ENCODE data around the gene SGPP1. TPM values are rescaled to one million over a fixed set of nuclear protein-coding genes. Genes with fewer than 3 reads are reported as not detected.

SGPP1 gene
- total and polyA plus RNA-seq, 10 of the 15 experiments (the other 5 are each of a cell fraction or from before 2014, with no cell fraction given), result 3.5 to 37.7 (median 25.5) TPM

DNA sequence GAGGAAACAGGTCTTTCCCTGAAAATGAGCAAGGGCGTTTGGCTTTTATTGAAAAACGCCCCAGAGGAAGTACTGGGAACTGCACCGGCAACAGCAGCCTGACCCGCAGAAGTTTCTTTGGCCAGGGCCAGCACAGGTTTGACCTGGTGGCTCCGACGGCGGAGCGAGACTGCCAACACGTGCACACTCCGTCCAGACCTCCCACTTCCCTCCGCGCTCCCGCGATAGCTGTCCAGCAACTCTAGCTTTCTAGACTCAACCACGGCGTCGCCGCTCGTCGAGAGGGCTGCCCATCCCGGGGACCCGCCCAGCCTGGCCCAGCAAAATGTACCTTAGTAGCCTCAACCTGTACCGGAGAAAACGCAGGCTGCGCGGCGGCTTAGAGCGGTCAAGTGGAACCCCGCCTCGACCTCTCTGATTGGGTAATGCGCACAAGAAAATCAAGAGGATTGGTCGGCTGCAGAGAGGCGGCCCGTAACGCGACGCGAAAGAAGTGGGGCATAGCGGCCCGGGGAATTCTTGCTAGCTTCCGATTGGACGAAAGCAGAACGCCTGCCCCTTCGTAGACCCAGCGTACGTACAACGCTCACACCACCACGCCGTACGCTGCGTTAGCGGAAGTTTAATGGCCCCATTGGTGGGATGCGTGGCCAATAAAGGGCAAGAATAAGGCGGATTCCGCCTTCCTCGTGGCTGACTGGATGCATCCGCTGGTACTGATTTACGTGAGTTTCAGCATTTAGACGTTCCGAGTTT lies 86.2 kb downstream of the SGPP1 start, which contains the start of gene WDR89 (continued):
- TF ChIP-seq, protein P1, sequence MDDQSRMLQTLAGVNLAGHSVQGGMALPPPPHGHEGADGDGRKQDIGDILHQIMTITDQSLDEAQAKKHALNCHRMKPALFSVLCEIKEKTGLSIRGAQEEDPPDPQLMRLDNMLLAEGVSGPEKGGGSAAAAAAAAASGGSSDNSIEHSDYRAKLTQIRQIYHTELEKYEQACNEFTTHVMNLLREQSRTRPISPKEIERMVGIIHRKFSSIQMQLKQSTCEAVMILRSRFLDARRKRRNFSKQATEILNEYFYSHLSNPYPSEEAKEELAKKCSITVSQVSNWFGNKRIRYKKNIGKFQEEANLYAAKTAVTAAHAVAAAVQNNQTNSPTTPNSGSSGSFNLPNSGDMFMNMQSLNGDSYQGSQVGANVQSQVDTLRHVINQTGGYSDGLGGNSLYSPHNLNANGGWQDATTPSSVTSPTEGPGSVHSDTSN (IDR thresholded peaks at IDR 0.05; ENCODE audit: insufficient replicate concordance, low read depth, low read length), result peak; percentile 9
- peak; percentile 79; the same call in 1 of the 2 replicates for TF ChIP-seq ZNF207 (IDR thresholded peaks at IDR 0.05; ENCODE audit: borderline replicate concordance)
- no peak for TF ChIP-seq STAT3 (IDR thresholded peaks at IDR 0.05; ENCODE audit: low read depth, low read length)
- TF ChIP-seq MYC (IDR thresholded peaks at IDR 0.05; ENCODE audit: insufficient read depth, insufficient read length, insufficient replicate concordance, low read length, severe bottlenecking), result peak; percentile 76
- no peak for TF ChIP-seq MEF2B (IDR thresholded peaks at IDR 0.05; ENCODE audit: partially characterized antibody, poor library complexity, severe bottlenecking)
- no peak for TF ChIP-seq BMI1 (IDR thresholded peaks at IDR 0.05; ENCODE audit: borderline replicate concordance)
- TF ChIP-seq ZNF622 (IDR thresholded peaks at IDR 0.05), result no peak
- TF ChIP-seq YBX1 (IDR thresholded peaks at IDR 0.05), result no peak
- TF ChIP-seq RFX5 (IDR thresholded peaks at IDR 0.05; ENCODE audit: low read depth, low read length), result peak; percentile 85
- TF ChIP-seq, protein P2, sequence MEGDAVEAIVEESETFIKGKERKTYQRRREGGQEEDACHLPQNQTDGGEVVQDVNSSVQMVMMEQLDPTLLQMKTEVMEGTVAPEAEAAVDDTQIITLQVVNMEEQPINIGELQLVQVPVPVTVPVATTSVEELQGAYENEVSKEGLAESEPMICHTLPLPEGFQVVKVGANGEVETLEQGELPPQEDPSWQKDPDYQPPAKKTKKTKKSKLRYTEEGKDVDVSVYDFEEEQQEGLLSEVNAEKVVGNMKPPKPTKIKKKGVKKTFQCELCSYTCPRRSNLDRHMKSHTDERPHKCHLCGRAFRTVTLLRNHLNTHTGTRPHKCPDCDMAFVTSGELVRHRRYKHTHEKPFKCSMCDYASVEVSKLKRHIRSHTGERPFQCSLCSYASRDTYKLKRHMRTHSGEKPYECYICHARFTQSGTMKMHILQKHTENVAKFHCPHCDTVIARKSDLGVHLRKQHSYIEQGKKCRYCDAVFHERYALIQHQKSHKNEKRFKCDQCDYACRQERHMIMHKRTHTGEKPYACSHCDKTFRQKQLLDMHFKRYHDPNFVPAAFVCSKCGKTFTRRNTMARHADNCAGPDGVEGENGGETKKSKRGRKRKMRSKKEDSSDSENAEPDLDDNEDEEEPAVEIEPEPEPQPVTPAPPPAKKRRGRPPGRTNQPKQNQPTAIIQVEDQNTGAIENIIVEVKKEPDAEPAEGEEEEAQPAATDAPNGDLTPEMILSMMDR (IDR thresholded peaks at IDR 0.05 in 2 of 3, conservative IDR thresholded peaks at IDR 0.05 in 1 of 3; ENCODE audit: control insufficient read depth in 2 of 3, extremely low read depth in 1 of 3, insufficient read depth in 1 of 3, low read depth in 3 of 3, low read length in 3 of 3), result peak; percentile 55 to 79 (median 76)
- TF ChIP-seq PAX5 (IDR thresholded peaks at IDR 0.05; ENCODE audit: borderline replicate concordance, low read depth, low read length), result peak; percentile 92
- TF ChIP-seq, protein P3, sequence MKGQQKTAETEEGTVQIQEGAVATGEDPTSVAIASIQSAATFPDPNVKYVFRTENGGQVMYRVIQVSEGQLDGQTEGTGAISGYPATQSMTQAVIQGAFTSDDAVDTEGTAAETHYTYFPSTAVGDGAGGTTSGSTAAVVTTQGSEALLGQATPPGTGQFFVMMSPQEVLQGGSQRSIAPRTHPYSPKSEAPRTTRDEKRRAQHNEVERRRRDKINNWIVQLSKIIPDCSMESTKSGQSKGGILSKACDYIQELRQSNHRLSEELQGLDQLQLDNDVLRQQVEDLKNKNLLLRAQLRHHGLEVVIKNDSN (IDR thresholded peaks at IDR 0.05; ENCODE audit: borderline replicate concordance, extremely low read length, insufficient read depth, low read depth, low read length), result peak; percentile 51
- peak; percentile 91 for TF ChIP-seq POLR2A (IDR thresholded peaks at IDR 0.05; ENCODE audit: low read depth, low read length)
- TF ChIP-seq YY1 (IDR thresholded peaks at IDR 0.05; ENCODE audit: low read depth, low read length), result peak; percentile 54; the same call in 1 of the 2 replicates
- TF ChIP-seq CREM (IDR thresholded peaks at IDR 0.05; ENCODE audit: low read depth), result peak; percentile 33
- no peak for TF ChIP-seq CBX3 (IDR thresholded peaks at IDR 0.05; ENCODE audit: borderline replicate concordance, low read depth)
- TF ChIP-seq, protein P4, sequence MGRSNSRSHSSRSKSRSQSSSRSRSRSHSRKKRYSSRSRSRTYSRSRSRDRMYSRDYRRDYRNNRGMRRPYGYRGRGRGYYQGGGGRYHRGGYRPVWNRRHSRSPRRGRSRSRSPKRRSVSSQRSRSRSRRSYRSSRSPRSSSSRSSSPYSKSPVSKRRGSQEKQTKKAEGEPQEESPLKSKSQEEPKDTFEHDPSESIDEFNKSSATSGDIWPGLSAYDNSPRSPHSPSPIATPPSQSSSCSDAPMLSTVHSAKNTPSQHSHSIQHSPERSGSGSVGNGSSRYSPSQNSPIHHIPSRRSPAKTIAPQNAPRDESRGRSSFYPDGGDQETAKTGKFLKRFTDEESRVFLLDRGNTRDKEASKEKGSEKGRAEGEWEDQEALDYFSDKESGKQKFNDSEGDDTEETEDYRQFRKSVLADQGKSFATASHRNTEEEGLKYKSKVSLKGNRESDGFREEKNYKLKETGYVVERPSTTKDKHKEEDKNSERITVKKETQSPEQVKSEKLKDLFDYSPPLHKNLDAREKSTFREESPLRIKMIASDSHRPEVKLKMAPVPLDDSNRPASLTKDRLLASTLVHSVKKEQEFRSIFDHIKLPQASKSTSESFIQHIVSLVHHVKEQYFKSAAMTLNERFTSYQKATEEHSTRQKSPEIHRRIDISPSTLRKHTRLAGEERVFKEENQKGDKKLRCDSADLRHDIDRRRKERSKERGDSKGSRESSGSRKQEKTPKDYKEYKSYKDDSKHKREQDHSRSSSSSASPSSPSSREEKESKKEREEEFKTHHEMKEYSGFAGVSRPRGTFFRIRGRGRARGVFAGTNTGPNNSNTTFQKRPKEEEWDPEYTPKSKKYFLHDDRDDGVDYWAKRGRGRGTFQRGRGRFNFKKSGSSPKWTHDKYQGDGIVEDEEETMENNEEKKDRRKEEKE (IDR thresholded peaks at IDR 0.05), result no peak
- TF ChIP-seq SP1 (IDR thresholded peaks at IDR 0.05; ENCODE audit: low read depth, low read length), result peak; percentile 91
- no peak for TF ChIP-seq ZSCAN29 (IDR thresholded peaks at IDR 0.05)
- TF ChIP-seq ESRRA (IDR thresholded peaks at IDR 0.05; ENCODE audit: low read length), result peak; percentile 49; the same call in 1 of the 2 replicates
- peak; percentile 91 for TF ChIP-seq RELA (IDR thresholded peaks at IDR 0.05; ENCODE audit: borderline replicate concordance, partially characterized antibody)
- TF ChIP-seq ATF7 (IDR thresholded peaks at IDR 0.05; ENCODE audit: low read depth), result no peak; the same call in 1 of the 2 replicates
- TF ChIP-seq BCL11A (IDR thresholded peaks at IDR 0.05; ENCODE audit: low read depth, low read length), result no peak
- peak; percentile 90 for TF ChIP-seq RB1 (IDR thresholded peaks at IDR 0.05; ENCODE audit: borderline replicate concordance)
